ENCODE data around the gene SPNS1.
"Not testable (repeated sequence)": the region's sequence is repeated elsewhere in the genome, so short reads cannot be mapped to it uniquely, and the experiment has no call there.

SPNS1 gene, protein sequence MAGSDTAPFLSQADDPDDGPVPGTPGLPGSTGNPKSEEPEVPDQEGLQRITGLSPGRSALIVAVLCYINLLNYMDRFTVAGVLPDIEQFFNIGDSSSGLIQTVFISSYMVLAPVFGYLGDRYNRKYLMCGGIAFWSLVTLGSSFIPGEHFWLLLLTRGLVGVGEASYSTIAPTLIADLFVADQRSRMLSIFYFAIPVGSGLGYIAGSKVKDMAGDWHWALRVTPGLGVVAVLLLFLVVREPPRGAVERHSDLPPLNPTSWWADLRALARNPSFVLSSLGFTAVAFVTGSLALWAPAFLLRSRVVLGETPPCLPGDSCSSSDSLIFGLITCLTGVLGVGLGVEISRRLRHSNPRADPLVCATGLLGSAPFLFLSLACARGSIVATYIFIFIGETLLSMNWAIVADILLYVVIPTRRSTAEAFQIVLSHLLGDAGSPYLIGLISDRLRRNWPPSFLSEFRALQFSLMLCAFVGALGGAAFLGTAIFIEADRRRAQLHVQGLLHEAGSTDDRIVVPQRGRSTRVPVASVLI

DNA sequence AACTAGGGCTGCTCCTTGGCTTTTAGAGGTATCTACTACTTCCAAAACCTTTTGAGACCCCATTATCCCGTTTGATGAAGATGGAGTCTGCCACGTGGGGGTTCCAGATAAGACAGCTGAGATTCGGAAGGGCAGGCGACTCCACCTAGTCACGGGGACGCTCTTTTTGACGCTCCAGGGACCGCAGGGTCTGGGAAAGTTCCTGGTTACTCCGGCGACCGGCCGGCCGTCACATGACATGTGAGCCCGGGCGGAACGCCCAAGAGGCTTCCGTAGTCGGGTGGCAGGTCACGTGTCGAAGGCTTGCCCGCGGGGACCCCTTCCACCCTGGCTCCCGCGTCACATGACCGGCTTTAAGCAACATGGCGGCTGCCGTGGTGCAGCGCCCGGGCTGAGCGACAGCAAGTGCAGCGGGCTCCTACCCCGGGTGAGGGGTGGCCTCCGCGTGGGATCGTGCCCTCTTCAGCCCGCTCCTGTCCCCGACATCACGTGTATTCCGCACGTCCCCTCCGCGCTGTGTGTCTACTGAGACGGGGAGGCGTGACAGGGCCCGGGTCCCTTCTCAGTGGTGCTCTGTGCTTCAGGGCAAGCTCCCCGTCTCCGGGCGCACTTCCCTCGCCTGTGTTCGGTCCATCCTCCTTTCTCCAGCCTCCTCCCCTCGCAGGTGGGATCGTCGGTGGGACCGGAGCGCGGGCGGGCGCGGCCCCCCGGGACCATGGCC, at the start of gene SPNS1:
SPNS1 (plus strand) TSS at position 342 of the 721 bp plus-strand sequence; CDS start at position 716, 374 bp downstream.
- DNase-seq = peak; percentile 85 to 96

DNA sequence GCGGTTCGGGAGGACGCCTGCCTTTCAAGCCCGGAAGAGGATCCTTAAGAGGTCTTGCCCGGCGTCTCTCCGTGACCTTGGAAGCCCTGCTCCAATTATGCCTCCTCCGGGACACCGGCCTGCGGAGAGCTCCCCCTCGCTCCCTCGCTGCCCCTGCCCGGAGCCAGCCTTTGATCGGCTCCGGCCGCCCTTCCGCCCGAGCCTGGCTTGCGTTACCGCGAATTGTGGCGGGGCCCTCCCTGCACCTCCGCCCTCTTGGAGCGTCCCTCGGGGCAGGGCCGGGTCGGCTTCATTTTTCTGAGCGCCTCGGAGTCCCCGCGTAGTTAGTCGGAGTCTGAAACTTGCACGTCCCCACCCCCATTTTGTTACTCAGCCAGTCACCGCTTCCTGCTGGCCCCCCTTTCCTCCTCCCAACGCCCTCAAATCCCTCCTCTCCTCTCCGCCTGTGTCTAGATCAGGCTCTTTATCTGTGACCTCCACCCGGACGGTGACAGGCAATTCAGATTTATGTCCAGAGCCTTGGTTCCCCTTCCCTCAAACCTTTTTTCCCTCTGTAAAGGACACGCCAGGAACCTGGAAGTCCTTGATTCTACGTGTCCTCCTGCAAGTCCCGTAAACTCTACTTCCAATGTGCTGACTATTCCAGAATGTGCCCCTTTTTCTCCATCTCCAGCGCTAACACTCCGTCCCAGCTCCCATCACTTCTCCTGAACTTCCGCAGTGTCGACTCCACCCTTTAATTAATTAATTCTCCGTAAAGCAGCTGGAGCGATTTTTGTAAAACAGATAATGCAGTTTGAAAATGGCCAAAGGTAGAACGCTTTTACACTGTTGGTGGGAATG, 49.0 kb upstream of the SPNS1 start:
- peak in 1 of 2 experiments; percentile 80 for DNase-seq

DNA sequence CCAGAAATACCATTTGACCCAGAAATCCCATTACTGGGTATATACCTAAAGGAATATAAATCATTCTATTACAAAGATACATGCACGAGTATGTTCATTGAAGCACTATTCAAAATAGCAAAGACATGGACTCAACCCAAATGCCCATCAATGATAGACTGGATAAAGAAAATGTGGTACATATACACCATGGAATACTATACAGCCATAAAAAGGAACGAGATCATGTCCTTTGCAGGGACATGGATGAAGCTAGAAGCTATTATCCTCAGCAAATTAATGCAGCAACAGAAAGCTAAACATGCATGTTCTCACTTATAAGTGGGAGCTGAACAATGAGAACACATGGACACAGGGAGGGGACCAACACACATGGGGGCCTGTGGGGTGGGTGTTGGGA, 48.3 kb upstream of the SPNS1 start:
- not testable (repeated sequence) for DNase-seq

DNA sequence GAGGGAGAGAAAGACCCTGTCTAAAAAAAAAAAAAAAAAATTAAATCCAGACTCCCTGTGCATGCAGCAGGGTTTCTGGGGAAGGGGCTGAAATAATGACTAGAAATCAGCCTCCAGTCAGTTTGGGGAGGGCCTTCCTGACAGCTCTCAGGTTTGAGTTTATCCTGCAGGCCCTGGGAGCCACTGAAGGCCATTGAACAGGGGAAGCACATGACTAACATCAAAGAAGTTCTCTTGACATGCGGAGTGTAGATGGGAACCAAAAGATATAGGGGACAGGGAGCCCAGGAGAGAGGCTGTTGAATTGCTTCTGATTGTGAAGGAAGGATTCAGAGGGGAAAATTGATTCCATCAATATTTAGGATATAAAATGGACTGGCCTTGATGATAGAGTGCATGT, 46.8 kb upstream of the SPNS1 start:
- no peak for DNase-seq

DNA sequence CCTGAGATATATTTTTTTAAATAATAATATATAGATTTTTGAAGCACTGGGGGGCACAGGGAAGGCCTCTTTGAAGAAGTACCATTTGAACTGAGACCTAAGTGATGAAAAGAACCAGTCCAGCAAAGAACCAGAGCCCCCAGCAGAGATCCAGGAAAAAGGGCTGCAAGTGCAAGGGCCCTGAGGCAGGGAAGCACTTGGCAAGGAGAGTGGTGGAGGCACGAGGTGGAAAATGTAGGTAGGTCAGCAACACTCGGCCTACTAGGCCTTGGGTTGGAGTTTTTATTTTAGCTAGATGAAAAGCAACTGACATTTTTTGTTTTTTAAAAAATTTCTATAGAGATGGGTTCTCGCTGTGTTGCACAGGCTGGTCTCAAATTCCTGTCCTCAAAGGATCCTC, 44.4 kb upstream of the SPNS1 start:
- no peak for DNase-seq

DNA sequence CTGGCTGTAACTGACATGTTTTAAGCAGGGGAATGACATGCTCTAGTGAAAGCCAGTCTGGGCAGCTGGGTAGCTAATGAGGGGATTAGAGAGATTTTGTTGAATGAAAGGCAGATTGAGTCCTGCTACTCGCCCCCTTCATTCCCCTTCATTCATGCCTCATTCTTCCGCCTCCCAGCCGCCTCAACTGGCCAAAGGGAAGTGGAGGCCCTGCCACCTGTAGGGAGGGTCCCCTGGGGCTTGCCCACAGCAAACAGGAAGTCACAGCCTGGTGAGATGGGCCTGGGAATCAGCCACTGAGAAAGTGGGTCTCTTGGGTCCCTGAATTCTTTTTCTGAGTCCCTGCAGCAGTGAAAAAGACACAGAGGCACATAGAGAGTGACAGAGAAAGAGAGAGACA, 43.9 kb upstream of the SPNS1 start:
- no peak for DNase-seq

DNA sequence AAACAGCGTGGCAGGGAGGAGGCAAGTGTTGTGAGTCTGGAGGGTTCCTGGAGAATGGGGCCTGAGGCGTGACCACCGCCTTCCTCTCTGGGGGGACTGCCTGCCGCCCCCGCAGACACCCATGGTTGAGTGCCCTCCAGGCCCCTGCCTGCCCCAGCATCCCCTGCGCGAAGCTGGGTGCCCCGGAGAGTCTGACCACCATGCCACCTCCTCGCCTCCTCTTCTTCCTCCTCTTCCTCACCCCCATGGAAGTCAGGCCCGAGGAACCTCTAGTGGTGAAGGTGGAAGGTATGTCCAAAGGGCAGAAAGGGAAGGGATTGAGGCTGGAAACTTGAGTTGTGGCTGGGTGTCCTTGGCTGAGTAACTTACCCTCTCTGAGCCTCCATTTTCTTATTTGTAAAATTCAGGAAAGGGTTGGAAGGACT, 42.8 kb upstream of the SPNS1 start, which contains the start of gene CD19:
CD19 (plus strand) TSS at position 171 of the 425 bp plus-strand sequence; CDS start at position 201, 30 bp downstream.
- no peak for DNase-seq

DNA sequence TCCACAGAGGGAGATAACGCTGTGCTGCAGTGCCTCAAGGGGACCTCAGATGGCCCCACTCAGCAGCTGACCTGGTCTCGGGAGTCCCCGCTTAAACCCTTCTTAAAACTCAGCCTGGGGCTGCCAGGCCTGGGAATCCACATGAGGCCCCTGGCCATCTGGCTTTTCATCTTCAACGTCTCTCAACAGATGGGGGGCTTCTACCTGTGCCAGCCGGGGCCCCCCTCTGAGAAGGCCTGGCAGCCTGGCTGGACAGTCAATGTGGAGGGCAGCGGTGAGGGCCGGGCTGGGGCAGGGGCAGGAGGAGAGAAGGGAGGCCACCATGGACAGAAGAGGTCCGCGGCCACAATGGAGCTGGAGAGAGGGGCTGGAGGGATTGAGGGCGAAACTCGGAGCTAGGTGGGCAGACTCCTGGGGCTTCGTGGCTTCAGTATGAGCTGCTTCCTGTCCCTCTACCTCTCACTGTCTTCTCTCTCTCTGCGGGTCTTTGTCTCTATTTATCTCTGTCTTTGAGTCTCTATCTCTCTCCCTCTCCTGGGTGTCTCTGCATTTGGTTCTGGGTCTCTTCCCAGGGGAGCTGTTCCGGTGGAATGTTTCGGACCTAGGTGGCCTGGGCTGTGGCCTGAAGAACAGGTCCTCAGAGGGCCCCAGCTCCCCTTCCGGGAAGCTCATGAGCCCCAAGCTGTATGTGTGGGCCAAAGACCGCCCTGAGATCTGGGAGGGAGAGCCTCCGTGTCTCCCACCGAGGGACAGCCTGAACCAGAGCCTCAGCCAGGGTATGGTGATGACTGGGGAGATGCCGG, 42.0 kb upstream of the SPNS1 start:
- DNase-seq = no peak

DNA sequence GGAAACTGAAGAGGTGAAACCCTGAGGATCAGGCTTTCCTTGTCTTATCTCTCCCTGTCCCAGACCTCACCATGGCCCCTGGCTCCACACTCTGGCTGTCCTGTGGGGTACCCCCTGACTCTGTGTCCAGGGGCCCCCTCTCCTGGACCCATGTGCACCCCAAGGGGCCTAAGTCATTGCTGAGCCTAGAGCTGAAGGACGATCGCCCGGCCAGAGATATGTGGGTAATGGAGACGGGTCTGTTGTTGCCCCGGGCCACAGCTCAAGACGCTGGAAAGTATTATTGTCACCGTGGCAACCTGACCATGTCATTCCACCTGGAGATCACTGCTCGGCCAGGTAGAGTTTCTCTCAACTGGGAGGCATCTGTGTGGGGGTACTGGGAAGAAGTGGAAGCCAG, 41.4 kb upstream of the SPNS1 start:
- peak in 1 of 2 experiments; percentile 17 for DNase-seq

DNA sequence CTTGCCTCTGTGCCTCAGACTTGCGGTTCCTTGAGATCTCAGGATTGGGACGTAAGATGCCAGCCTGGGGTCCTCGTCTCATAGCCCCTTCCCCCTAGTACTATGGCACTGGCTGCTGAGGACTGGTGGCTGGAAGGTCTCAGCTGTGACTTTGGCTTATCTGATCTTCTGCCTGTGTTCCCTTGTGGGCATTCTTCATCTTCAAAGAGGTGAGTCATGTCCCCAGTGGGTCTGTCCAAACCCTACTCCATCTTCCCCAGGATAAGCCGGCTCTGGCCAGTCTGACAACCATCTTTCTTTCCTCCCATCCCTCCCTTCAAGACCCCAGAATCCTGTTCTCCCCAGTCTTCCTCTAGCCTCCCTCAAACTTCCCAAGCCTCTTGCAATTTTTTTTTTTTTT, 39.2 kb upstream of the SPNS1 start:
- DNase-seq = no peak

DNA sequence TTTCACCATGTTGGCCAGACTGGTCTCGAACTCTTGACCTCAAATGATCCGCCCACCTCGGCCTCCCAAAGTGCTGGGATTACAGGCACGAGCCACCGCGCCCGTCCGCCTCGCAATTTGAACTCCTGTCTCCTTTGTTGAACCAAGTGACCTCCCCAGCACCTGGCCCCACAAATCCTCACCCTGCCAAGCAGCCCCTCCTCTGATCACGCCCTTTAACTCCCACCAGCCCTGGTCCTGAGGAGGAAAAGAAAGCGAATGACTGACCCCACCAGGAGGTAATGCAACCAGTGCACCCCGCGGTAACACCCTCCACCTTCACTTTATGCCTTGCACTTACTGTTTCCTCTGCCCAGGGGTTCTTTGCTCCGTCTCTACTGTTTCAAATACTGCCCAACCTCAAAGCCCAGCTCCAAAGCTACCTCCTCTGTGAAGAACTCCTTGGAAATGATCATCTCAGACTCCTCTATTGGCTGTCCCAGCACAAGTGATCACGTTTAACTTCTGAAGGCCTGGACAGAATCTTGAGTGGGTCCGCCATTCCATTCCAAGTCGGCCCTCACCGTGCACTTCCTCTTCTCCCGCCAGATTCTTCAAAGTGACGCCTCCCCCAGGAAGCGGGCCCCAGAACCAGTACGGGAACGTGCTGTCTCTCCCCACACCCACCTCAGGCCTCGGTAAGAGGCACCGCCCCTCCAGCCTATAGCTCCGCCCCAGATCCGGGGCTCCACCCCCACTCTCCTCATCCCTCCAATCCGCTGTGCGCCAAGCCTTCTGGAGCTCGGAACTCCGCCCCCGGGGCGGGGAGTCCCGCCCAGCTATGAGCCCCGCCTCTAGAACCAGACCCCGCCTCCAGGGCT, 38.4 kb upstream of the SPNS1 start:
- DNase-seq = peak; percentile 45 to 91

DNA sequence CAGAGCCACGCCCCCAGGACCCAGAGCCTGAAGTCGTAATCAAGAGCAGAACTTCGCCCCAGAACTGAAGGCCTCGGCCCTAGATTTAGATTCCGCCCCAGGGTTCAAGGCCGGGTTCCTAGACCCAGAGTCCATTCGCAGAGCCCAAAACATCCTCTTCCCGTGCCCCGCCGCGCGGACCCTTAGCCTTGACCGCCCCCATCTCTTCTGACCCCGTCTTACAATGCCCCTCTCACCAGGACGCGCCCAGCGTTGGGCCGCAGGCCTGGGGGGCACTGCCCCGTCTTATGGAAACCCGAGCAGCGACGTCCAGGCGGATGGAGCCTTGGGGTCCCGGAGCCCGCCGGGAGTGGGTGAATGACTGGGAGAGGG, 37.8 kb upstream of the SPNS1 start:
- no peak for DNase-seq

DNA sequence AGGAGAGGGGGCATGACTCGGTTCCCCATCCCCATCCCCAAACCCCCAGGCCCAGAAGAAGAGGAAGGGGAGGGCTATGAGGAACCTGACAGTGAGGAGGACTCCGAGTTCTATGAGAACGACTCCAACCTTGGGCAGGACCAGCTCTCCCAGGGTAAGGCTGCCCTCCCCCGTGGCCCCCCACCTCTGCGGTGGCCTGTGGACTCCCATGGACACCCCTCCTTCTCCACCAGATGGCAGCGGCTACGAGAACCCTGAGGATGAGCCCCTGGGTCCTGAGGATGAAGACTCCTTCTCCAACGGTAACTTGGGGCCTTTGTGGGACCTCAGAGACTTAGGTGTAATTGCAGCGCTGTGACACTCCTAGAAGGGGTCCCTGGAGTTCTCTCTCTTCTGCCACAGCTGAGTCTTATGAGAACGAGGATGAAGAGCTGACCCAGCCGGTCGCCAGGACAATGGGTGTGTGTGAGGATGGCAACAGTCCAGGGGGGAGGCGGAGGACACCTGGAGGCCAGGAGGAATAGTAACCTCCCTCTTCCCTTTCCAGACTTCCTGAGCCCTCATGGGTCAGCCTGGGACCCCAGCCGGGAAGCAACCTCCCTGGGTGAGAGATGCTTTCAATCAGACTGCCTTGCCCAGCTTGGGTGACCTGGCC, 37.2 kb upstream of the SPNS1 start:
- no peak for DNase-seq

DNA sequence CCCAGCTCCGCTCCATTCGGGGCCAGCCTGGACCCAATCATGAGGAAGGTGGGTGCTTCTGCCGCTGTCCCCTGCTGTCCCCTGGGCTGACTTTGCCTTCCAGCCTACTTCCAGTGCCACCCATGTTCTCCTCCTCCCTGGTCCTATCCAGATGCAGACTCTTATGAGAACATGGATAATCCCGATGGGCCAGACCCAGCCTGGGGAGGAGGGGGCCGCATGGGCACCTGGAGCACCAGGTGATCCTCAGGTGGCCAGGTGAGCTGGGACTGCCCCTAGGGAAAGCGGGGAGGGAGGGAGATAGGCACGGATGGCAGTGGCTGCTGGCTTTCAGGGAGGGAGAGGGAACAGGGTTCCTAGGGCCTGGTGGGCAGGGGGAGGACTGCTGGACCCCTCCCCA, 35.9 kb upstream of the SPNS1 start:
- no peak for DNase-seq

DNA sequence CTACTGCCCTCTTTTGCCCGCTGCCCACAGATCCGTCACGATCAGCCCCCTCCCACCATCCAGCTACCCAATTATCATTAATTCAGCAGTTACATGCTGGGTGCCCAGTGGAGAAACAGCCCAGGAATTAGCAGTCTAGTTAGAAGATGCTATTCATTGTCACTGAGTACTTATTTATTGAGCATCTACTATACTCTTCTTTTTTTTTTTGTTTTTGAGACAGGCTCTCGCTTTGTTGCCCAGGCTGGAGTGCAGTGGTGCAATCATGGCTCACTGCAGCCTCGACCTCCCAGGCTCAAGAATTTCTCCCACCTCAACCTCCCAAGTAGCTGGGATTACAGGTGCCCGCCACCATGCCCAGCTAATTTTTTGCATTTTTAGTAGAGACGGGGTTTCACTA, 34.8 kb upstream of the SPNS1 start:
- not testable (repeated sequence) for DNase-seq

DNA sequence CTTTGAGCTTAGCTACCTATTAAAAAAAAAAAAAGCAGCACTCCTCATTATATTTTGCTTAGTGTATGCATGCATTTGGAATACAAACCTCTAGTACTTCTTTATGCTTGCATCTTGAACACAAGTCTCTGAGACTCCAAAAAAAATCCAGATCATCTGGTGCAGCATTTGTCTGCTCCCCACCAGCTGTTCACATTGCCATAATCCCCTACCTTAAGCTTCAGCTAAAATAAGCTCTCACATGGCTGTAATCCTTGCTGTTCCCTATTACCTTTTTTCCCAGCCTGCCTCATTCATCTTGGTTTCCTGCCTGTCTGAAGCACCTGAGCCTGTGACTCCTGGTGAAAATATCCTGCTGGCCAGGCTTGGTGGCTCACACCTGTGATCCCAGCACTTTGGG, 31.3 kb upstream of the SPNS1 start:
- DNase-seq = no peak

DNA sequence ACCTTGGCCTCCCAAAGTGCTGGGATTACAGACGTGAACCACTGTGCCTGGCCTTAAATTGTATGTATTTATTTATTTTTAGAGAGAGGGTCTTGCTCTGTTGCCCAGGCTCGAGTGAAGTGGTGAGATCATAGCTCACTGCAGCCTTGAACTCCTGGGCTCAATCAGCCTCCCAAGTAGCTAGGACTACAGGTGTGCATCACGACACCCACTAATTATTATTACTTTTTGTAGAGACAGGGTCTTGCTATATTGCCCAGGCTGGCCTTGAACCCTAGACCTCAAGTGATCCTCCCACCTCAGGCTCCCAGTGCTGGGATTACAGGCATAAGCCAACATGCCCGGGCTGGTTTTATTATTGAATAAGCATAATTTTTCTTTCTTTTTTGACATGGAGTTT, 27.9 kb upstream of the SPNS1 start:
- DNase-seq = no peak

DNA sequence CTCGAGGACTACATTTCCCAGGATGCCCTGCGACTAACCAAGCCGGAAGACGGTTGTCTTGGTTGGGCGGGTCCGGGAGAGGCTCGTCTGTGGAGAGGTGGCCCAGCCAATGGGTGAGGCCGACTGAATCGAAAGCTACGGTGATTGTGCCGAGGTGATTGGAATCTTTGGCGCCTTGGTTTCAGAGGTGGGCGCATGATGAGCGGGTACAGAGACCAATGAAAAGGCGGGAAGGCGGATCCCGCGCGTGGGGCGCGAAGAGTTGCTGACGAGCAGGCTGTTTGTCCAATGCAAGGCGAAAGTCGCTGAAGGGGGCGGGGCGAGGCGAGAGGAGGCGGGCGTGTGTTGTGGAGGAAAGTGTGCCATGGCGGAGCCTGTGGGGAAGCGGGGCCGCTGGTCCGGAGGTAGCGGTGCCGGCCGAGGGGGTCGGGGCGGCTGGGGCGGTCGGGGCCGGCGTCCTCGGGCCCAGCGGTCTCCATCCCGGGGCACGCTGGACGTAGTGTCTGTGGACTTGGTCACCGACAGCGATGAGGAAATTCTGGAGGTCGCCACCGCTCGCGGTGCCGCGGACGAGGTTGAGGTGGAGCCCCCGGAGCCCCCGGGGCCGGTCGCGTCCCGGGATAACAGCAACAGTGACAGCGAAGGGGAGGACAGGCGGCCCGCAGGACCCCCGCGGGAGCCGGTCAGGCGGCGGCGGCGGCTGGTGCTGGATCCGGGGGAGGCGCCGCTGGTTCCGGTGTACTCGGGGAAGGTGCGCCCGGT, 23.7 kb upstream of the SPNS1 start, which contains the start of gene NFATC2IP:
NFATC2IP (plus strand) TSS at position 290 of the 762 bp plus-strand sequence; CDS start at position 365, 75 bp downstream.
- DNase-seq = peak; percentile 99

DNA sequence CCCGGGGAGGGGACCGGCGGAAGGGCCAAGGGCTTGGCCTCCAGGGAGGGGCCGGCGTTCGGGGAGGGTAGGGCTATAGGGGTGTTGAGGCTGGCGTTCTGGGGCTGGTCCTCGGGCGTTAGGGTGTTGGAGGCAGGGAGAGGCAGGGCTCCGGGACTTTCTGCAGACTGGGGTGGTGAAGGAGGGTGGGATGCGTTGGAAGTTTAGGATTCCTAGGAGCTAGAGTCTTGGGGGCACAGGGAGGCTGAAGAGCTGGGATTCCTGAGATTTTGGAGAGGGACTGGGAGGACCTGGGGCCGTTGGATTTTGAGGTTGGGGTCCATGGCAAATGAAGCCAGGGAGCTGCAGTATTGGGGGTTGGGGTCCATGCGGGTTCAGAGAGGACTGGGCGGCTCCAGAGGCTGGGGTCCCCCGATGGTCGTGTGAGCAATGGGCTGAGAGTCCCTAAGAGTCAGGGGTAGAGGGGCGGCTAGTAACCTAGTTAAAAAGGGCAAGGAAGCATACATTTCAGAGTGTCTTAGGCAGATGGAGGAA, 23.1 kb upstream of the SPNS1 start:
- no peak for DNase-seq

Data from NCI-H526 (cell line).